NCI-H1417 (cell line): ENCODE measurements around the gene PDCD1LG2.
A peak's percentile ranks its signal among the peaks of the same experiment; 100 is the strongest.

Experiments used
- DNase-seq, 3 experiments: peaks; one replicate each; lab custom pipeline; 2025; lab: John Stamatoyannopoulos, UW

PDCD1LG2 gene

DNA sequence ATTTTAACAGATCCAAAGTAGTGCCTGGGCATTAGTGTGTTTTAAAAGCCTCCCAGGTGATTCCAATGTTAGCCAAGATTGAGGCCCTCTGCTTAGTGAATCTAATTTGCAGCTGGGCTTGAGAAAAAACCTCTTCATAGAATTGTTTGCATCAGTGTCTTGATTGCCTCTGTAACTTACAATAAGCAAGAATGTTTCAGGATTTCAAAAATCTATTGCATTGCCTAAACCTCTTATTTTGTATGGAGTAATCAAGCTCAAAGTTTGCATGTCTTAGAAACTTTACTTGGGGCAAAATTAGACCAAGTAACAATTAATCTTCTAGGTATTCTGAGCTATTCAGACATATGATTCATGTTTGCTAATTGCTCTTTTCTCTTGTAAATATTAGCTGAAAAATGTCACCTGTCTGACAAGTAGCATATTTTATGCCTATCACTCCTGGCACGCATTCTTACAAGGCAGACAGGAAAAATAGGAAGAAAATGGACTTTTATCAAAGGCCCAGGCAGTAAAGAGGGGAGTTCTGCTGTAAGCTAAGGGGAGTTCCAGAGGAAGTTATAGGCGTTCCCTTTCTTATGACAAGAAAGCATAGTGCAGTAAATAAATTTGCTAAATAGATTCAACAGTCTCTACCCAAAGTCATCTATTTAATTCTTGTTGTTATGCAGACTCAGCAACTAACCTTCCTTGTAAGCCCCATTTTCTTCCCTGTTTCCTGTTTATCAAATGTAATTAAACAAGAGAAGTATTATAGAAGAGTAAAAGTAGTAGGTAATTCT lies 21.0 kb downstream of the PDCD1LG2 start:
- no peak for DNase-seq

- no peak for DNase-seq
These were observed 22.0 kb downstream of the PDCD1LG2 start for GRCh38 chr9:5532306-5532705.

GRCh38 chr9:5532790-5533189 lies 22.5 kb downstream of the PDCD1LG2 start:
- no peak for DNase-seq

- DNase-seq = no peak
These were observed 26.4 kb downstream of the PDCD1LG2 start for GRCh38 chr9:5536684-5537083.

DNA sequence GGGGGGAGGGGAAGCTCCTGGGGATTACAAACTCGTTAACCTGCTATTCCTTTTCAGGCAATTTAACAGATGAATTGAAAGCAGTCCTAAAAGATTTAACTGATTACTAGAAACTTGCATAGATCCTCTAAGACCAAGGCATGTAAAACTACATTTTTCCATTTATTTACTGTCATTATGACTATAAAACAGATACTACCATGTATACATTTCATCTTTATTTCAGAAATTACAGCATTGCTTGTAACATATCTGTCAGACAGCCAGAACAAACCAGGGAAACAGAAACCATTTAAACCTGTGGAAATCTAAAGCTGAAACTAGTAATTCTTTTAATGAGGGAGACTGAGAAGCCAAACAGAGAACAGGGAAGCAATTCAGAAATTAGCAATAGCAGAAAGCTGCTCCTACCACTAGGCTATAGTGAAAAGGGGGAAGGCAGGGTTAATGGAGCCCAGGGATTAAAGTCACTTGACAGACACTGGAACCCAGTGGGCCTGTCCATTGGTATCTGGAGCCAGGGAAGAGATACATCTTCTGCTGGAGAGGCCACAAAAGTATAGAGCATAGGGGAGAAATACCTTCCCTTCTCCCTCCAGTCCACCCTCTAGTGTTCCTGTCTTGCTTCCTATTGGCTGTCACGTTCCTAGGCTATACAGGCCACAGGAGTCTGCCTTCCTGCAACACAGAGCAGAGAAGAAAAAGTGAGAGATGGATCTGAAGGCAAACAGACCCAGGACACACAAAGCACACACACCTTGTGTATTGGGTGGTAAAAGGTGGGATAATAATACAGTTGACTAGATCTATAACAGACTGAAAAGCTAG lies 33.8 kb downstream of the PDCD1LG2 start:
- no peak for DNase-seq

GRCh38 chr9:5549658-5550650 lies 39.6 kb downstream of the PDCD1LG2 start:
- DNase-seq = peak in 1 of 3 experiments; percentile 19

DNA sequence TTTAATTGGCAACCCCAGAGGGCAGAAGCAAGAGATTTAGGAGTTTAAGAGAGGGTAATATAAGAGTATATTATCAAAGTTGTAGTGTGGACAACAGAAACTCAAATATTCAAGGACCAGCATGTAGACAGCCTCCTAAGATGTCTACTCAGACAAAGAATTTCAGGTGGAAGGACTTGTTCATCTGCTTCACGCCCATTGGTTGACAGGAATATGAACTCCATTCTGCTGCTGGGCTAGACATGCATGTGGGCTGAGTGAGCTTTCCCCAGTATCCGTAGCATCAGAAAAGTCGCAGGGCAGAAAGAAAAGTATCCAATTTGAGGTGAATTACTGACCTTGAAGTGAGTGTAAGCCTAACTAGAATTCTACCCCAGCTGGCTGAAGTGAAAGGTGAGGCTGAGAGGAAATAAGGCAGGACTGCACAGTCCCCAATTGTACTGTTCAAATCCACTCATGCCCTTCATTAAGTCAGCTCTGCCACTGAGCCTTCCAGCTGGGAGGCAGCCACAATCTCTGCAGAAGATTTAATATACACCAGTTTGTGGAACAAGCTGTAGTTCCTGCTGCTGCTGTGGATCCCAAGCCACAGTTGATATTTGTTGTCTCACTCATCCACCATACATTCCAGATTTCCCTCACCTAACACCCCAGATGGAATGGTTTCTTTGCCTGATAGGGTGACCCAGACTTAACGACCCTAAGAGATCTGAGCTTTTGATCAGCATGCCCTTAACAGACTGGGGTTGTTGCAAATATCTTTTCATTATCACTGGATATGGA lies 41.2 kb downstream of the PDCD1LG2 start:
- no peak for DNase-seq

DNA sequence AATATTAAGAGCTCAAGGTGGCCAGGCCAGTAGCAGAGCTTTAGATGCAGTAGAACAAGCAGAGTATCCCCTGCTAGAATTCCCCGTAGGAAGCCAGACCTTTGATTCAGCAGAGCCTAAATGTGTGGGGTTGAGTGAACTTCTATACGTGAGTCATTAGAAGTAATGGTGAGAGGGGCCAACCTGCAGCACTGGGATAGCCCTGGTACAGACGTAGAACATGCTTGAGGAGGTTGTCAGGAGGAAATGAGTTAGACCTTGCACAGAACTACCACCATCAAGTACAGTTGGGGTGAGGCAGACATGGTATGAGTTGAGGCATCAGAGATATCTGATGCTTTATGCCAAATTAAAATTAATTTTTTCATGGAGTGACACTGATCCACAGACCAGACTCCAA lies 42.0 kb downstream of the PDCD1LG2 start:
- no peak for DNase-seq

DNA sequence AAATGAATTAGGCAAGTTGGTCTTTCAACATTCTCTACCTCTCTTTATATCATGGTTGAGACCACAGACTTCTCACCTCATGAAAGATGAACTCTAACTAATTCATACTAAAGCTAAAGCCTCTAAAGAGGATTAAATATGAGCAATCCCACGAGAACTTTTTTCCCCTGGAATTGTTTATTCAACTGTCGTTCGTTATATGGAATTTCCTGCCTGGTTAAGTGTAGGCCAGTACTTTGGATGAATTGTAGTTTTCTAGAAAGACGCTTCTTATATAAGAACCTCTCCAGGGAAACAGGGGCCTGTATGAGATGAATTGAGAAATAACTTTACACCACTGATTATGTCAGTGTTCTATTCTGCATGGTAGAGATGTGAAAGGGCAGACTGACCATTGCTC lies 42.9 kb downstream of the PDCD1LG2 start:
- DNase-seq = no peak

GRCh38 chr9:5554254-5554653 lies 43.9 kb downstream of the PDCD1LG2 start:
- no peak for DNase-seq

DNA sequence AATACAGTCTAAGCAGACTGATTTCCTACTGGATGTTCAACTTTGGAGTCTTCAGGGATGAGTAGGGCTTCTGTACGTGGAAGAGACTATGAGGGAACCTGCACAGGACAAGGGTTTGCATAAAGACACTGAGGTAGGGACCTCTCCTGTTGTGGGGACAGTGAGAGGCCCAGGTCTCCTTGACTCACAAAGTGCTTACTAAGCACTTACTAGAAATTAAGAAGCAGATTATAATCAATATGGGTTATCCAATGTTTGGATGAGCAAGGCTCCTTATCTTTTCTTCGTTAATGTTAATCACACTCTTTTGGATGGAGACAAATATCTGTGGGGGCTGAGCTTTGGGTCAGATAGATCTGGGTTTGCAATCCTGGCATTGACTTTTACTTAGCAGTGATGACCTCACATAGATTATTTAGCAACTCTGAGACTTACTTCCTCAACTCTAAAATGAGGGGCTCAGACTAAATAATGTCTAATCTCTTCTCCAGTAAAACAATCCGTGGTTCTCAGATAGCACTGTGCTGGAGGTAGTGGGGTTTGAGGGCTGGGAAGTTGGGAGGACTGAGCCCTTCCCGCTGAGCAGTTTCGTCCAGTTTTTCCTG lies 45.9 kb downstream of the PDCD1LG2 start:
- no peak for DNase-seq

GRCh38 chr9:5557606-5558587 lies 47.6 kb downstream of the PDCD1LG2 start:
- no peak for DNase-seq

DNA sequence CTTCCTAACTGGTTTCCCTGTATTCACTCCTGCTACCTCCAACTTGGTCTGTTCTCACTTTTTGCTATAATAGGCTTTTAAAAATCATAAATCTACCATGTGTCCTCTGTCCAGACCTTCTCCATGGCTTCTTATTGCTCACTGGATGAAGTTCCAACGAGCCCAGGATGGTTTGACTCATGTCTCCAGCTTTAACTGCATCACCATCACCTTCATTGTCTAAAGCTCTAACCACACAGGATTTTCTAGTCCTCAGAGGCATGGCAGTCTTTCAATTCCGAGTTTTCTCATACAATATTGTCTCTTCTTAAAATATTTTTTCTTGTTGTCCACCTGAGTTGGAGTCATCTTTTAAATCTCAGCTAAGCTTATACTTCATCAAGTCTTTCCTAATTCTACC lies 49.3 kb downstream of the PDCD1LG2 start:
- DNase-seq = no peak

DNA sequence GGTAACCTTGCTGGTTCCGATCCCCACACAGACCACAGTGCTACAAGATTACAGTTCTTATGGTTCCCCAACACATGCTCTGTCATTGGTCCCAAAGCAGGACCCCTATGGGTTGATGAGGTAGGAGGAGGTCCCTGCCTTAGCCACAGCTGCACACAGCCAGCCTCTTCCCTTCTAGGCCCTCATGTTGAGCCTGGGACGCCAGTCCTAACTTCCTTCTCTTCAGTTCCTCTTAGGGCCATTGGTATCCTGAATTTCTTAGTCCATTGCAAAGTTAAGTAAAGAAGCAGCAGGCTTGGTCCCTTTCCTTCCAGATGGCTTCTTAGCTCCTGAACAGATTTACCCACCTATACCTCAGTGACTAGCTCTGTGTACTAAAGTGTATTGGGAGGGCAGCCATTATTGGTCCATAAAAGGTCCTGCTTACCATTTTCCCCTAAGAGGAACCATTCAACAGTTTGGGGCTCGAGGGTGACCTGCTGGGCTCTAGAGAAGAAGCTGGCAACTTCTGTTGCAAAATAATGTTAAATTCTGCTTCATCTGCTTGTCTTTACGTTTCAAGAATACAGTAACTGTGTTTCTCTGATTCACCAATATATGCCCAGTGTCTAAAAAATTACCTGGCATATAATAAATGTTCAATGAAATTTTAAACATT lies 50.2 kb downstream of the PDCD1LG2 start:
- DNase-seq = no peak

DNA sequence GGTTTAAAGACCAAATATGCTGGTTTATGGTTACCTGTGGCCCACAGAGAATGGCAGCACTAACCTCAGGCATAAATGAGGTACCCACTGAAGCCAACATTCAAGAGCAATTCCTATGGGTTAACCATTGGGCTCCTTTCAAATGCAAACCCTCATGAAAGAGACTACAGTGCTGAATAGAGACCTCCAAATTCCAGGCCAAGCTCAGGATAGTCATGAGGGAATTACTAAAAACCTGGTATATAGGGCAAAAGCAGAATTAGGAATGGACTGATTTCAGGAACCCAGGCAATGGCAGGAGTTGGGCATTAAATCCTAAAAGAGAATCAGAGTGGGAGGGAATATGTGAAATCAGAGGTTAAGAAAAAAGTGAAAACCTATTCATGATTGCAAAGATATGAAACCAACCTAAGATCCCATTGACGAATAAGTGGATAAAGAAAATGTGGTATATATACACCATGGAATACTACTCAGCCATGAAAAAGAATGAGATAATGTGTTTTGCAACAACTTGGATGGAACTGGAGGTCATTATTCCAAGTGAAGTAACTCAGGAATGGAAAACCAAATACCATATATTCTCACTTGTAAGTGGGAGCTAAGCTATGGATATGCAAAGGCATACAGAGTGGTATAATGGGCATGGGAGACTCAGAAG lies 51.6 kb downstream of the PDCD1LG2 start:
- DNase-seq = no peak

GRCh38 chr9:5562806-5563416 lies 52.6 kb downstream of the PDCD1LG2 start:
- DNase-seq = no peak

DNA sequence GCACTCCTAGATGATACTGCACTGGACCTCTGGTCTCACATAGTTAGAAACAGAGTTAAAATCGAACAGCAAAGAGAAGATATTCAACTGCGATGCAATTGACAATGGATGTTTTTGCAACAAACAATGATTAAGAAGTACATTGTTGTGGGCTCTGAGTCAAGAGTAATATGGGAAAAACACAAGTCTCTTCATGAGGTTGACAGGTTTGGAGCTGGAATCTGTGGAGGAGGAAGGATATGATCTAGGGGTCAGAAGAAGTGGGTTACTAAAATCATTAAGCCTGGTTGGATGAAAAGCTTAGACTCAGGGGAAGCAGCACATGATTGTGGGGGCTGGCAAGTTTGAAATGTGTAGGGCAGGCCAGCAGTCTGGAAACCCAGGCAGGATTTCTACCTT lies 53.1 kb downstream of the PDCD1LG2 start:
- DNase-seq = no peak

GRCh38 chr9:5563886-5564285 lies 53.6 kb downstream of the PDCD1LG2 start:
- no peak for DNase-seq
